HUES48 (cell line): Measurements from ENCODE around the gene MED8.

Experiments used
- H3K27ac ChIP-seq: one replicate; pipeline ENCODE4 v1.7.0; 2013; ENCODE audit warnings: low read depth, low read length, inconsistent platforms
- H3K27me3 ChIP-seq: 2 replicates; pipeline ENCODE4 v1.6.1; 2013; ENCODE audit warnings: mild to moderate bottlenecking, low read length; ENCODE audit not compliant: control insufficient read depth, insufficient read depth
- H3K36me3 ChIP-seq: 2 replicates; pipeline ENCODE4 v1.6.1; 2013; ENCODE audit warnings: low read length; ENCODE audit not compliant: control insufficient read depth, insufficient read depth
- H3K4me1 ChIP-seq: 2 replicates; pipeline ENCODE4 v1.6.1; 2013; ENCODE audit warnings: mild to moderate bottlenecking, low read length; ENCODE audit not compliant: control insufficient read depth, insufficient read depth
- H3K4me3 ChIP-seq: 2 replicates; pipeline ENCODE4 v1.5.1; 2013; ENCODE audit warnings: mild to moderate bottlenecking, low read depth, low read length
- H3K9ac ChIP-seq: 2 replicates; pipeline ENCODE4 v1.6.1; 2013; ENCODE audit warnings: mild to moderate bottlenecking, low read depth, low read length, moderate library complexity
- H3K9me3 ChIP-seq: 2 replicates; pipeline ENCODE4 v1.6.1; 2013; ENCODE audit warnings: low read length; ENCODE audit not compliant: control insufficient read depth, insufficient read depth

MED8 gene

DNA sequence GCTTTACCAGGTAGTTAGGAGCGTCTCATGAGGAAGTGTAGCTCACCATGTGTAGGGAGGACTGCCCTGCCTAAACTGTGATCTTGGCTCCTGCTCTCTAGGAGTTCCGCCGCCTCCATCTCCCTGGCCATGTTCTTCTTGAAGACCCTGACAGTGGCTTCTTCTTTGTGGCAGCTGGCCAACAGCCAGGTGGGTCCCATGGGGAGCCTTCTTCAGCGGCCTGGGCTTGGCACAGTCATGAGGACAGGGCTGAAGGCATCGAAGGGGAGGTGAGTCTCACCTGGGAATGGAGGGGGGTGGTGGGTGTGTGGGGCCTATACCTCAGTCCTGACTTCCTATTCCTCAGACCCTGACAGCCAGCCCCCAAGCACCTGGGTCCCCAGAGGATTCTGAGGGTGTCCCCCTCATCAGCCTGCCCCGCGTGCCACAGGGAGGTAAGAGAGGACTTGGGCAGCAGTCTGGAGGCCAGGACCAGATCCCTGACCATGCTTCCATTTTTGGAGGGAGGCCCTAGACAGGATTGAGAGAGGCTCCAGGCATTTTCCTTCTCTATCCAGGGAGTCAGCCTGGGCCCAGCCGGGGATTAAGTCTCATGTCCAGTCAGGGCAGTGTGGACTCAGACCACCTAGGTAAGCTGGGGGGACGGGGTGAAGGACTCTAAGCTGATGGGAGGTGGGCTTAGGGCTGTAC, 42.7 kb upstream of the MED8 start:
- Histone ChIP-seq H3K9me3 (no peaks in the 10 kb centered on the region), H3K4me1 (no peaks in the 10 kb centered on the region), H3K4me3 (no peak overlapping the region), H3K27me3 (no peaks in the 10 kb centered on the region), H3K36me3 (peaks cover 74% of the 10 kb centered on the region), H3K27ac (no peak overlapping the region), H3K9ac (no peak overlapping the region)

- Histone ChIP-seq H3K27me3 (no peaks in the 10 kb centered on the region), H3K4me3 (no peak overlapping the region), H3K9ac (no peak overlapping the region), H3K9me3 (no peaks in the 10 kb centered on the region), H3K27ac (no peak overlapping the region), H3K36me3 (peaks cover 80% of the 10 kb centered on the region), H3K4me1 (no peaks in the 10 kb centered on the region)
Observed at GRCh38 chr1:43431676-43432075, 42.1 kb upstream of the MED8 start.

GRCh38 chr1:43430831-43431230, 41.2 kb upstream of the MED8 start:
- Histone ChIP-seq H3K4me1 (no peaks in the 10 kb centered on the region), H3K27ac (no peak overlapping the region), H3K9ac (no peak overlapping the region), H3K36me3 (peaks cover 89% of the 10 kb centered on the region), H3K27me3 (no peaks in the 10 kb centered on the region), H3K9me3 (no peaks in the 10 kb centered on the region), H3K4me3 (no peak overlapping the region)

DNA sequence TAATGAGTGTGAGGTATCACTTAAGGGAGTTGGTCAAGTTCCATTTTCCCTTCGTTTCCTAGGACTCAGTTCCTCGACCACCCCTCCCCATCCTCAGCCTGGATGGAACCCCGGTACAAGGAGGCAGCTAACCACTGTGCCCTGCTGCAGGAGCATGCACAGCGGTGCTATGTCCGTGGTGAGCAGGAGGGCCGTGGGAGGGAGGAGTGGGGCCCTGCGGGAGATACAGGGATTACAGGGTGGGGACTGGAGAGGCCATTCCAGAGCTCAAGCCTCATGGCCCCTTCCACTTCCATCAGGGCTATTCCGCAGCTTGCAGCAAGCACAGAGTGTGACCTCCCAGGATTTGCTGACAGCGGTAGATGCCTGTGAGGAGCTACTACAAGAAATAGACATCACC, 38.3 kb upstream of the MED8 start:
- Histone ChIP-seq H3K27me3 (no peaks in the 10 kb centered on the region), H3K9me3 (no peaks in the 10 kb centered on the region), H3K4me1 (no peaks in the 10 kb centered on the region), H3K36me3 (peaks cover 85% of the 10 kb centered on the region), H3K9ac (no peak overlapping the region), H3K27ac (no peak overlapping the region), H3K4me3 (no peak overlapping the region)

GRCh38 chr1:43427524-43427923, 37.9 kb upstream of the MED8 start:
- no peaks in the 10 kb centered on the region for H3K9me3 ChIP-seq
- H3K9ac ChIP-seq = no peak overlapping the region
- H3K27ac ChIP-seq = no peak overlapping the region
- 0 out of 2 replicates have a peak, but pooled peaks cover 3% of the 10 kb centered on the region for H3K4me1 ChIP-seq
- peaks cover 81% of the 10 kb centered on the region for H3K36me3 ChIP-seq
- H3K4me3 ChIP-seq = no peak overlapping the region
- no peaks in the 10 kb centered on the region for H3K27me3 ChIP-seq

- Histone ChIP-seq H3K36me3 (peaks cover 79% of the 10 kb centered on the region), H3K4me1 (peaks cover 8% of the 10 kb centered on the region; the same call in 1 of the 2 replicates), H3K4me3 (no peak overlapping the region), H3K9me3 (no peaks in the 10 kb centered on the region), H3K27me3 (no peaks in the 10 kb centered on the region), H3K9ac (no peak overlapping the region), H3K27ac (no peak overlapping the region)
Observed at GRCh38 chr1:43426221-43426620, 36.6 kb upstream of the MED8 start.

- H3K4me1 ChIP-seq = peaks cover 8% of the 10 kb centered on the region; the same call in 1 of the 2 replicates
- no peak overlapping the region for H3K27ac ChIP-seq
- H3K9ac ChIP-seq = no peak overlapping the region
- H3K9me3 ChIP-seq = no peaks in the 10 kb centered on the region
- no peaks in the 10 kb centered on the region for H3K27me3 ChIP-seq
- H3K36me3 ChIP-seq = peaks cover 79% of the 10 kb centered on the region
- H3K4me3 ChIP-seq = no peak overlapping the region
Observed at GRCh38 chr1:43425045-43425444, 35.4 kb upstream of the MED8 start.

DNA sequence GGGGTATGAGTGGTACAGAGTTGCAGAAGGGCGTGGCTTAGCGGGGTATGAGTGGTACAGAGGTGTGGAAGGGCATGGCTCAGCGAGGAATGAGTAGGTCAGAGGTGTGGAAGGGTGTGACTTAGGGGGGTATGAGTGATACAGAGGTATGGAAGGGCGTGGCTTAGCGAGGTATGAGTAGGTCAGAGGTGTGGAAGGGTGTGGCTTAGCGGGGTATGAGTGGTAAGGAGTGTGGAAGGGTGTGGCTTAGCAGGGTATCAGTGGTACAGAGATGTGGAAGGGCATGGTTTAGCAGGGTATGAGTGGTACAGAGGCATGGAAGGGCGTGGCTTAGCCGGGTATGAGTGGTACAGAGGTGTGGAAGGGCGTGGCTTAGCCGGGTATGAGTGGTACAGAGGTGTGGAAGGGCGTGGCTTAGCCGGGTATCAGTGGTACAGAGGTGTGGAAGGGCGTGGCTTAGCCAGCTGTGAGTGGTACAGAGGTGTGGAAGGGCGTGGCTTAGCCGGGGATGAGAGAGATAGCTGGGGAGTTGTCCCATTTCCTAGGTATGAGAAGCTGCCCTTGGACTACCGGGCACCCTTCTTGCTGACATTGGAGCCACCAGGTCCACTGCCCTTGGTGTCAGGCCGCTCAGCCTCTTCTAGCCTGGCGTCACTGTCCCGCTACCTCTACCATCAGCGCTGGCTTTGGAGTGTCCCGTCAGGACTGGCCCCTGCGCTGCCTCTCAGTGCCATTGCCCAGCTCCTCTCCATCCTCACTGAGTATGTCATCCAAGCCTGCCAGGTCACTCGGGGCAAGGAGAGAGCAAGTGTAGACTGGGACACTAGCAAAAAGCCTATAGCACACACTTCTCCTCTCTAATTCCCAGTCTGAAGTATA, 34.3 kb upstream of the MED8 start:
- Histone ChIP-seq H3K4me1 (peaks cover 8% of the 10 kb centered on the region; the same call in 1 of the 2 replicates), H3K9ac (no peak overlapping the region), H3K27ac (no peak overlapping the region), H3K4me3 (no peak overlapping the region), H3K27me3 (no peaks in the 10 kb centered on the region), H3K9me3 (no peaks in the 10 kb centered on the region), H3K36me3 (peaks cover 83% of the 10 kb centered on the region)

- H3K4me1 ChIP-seq = peaks cover 8% of the 10 kb centered on the region; the same call in 1 of the 2 replicates
- H3K9ac ChIP-seq = no peak overlapping the region
- H3K9me3 ChIP-seq = no peaks in the 10 kb centered on the region
- no peaks in the 10 kb centered on the region for H3K27me3 ChIP-seq
- peaks cover 85% of the 10 kb centered on the region for H3K36me3 ChIP-seq
- no peak overlapping the region for H3K27ac ChIP-seq
- H3K4me3 ChIP-seq = no peak overlapping the region
Observed at GRCh38 chr1:43422995-43423671, 33.5 kb upstream of the MED8 start.

DNA sequence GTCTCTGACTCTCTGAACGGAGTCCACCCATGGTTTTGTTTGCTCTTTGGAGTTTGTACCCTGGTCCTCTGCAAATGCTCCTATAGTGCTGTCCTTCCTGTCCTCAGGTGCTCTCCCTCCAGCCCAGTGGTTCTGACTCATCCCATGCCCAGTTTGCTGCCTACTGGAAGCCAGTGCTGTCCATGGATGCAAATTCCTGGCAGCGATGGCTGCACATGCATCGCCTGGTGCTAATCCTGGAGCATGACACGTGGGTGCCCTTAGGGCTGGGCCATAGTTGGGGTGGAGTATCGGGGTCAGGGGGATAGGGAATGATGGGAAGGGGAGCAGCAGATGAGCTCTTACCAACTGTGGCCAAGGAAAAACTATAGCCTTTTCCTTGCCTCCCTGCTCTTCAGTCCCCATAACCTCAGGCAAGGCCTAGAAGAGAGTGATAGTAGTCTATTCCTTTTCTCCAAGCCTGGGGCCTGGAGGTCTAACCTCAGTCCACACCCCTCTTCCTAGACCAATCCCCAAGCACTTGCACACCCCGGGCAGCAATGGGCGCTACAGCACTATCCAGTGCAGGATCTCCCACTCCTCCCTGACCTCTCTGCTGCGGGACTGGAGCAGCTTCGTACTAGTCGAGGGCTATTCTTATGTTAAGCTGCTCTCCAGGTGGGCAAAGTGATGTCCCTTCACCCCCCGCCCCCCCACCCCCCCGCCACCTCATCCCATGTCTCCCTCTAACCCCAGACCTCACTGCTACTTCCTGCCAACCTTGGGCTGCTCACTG, 32.6 kb upstream of the MED8 start:
- Histone ChIP-seq H3K4me1 (peaks cover 11% of the 10 kb centered on the region; the same call in 1 of the 2 replicates), H3K9ac (no peak overlapping the region), H3K36me3 (peaks cover 83% of the 10 kb centered on the region), H3K27ac (no peak overlapping the region), H3K9me3 (no peaks in the 10 kb centered on the region), H3K27me3 (no peaks in the 10 kb centered on the region), H3K4me3 (no peak overlapping the region)
